Calu3 (cell line): Measurements from ENCODE around the gene MAN1A2. TPM values are rescaled to one million over a fixed set of nuclear protein-coding genes. Genes with fewer than 3 reads are reported as not detected.

Experiments
- BruUV-seq: library from RNA; stranded (reverse); fragments of 400-500 nt; replicated peaks from 2 replicates; lab custom pipeline; 2021; lab: Mats Ljungman, UMichigan
- CTCF ChIA-PET: fragments of 300-600 bp; sonication (Branson Sonifier 250); formaldehyde crosslinking; loops from one replicate; lab custom pipeline; 2022; ENCODE audit warnings: antibody characterized with exemption; lab: Charles Lee
- DNase-seq: peaks from one replicate; pipeline ENCODE4 v3.0.0; 2022
- H3K27ac Mint-ChIP-seq: one replicate; pipeline ENCODE4 v1.8.0; 2022; ENCODE audit warnings: mixed read lengths; ENCODE audit not compliant: unreplicated experiment
- H3K27me3 Mint-ChIP-seq: one replicate; pipeline ENCODE4 v1.8.0; 2022; ENCODE audit warnings: mixed read lengths; ENCODE audit not compliant: unreplicated experiment
- H3K36me3 Mint-ChIP-seq: one replicate; pipeline ENCODE4 v1.8.0; 2022; ENCODE audit warnings: mild to moderate bottlenecking, moderate library complexity, mixed read lengths; ENCODE audit not compliant: insufficient read depth, unreplicated experiment
- H3K4me1 Mint-ChIP-seq: one replicate; pipeline ENCODE4 v1.8.0; 2022; ENCODE audit warnings: mild to moderate bottlenecking, low read depth, mixed read lengths; ENCODE audit not compliant: unreplicated experiment
- H3K4me3 Mint-ChIP-seq: one replicate; pipeline ENCODE4 v1.8.0; 2022; ENCODE audit warnings: mild to moderate bottlenecking, low read depth, moderate library complexity, mixed read lengths; ENCODE audit not compliant: unreplicated experiment
- H3K9me3 Mint-ChIP-seq: one replicate; pipeline ENCODE4 v1.8.0; 2022; ENCODE audit warnings: low read depth, mixed read lengths; ENCODE audit not compliant: unreplicated experiment
- CTCF ChIP-seq: fragments of 200-600 bp; IDR thresholded peaks from one replicate; pipeline ENCODE4 v1.8.0; 2022; ENCODE audit warnings: antibody characterized with exemption; ENCODE audit not compliant: unreplicated experiment
- intact Hi-C: fragments of 100-400 bp; cut with micrococcal nuclease; formaldehyde crosslinking; loops from one replicate; pipeline ENCODE4 v1.10.0; 2022; ENCODE audit not compliant: unreplicated experiment
- total RNA-seq: library from RNA; stranded (reverse); gene quantifications from 2 replicates; pipeline ENCODE4 v1.2.3, GENCODE V29; 2022

Gene MAN1A2
- total RNA-seq, 1 experiment from 2014 or later = 28.2 TPM

- peak overlapping the region; percentile 93 for H3K27ac Mint-ChIP-seq
- peaks cover 6% of the 10 kb centered on the region for H3K9me3 Mint-ChIP-seq
- intact Hi-C loops = no loop called here
- no peaks in the 10 kb centered on the region for H3K36me3 Mint-ChIP-seq
- no peak for TF ChIP-seq CTCF
- H3K27me3 Mint-ChIP-seq = no peaks in the 10 kb centered on the region
- CTCF ChIA-PET = no interaction called here
- H3K4me1 Mint-ChIP-seq = peaks cover 8% of the 10 kb centered on the region
- peak overlapping the region; percentile 87 for H3K4me3 Mint-ChIP-seq
- no peak for DNase-seq
- no TSS peak for BruUV-seq
Measured at GRCh38 chr1:117359561-117360289, 7.5 kb upstream of the MAN1A2 start.

GRCh38 chr1:117362986-117363385, 4.3 kb upstream of the MAN1A2 start:
- no peak for TF ChIP-seq CTCF
- Mint-ChIP-seq H3K4me1 (peaks cover 8% of the 10 kb centered on the region), H3K4me3 (no peak overlapping the region), H3K9me3 (no peaks in the 10 kb centered on the region), H3K27ac (no peak overlapping the region), H3K27me3 (no peaks in the 10 kb centered on the region), H3K36me3 (peaks cover 22% of the 10 kb centered on the region)
- DNase-seq = no peak
- no TSS peak for BruUV-seq
- CTCF ChIA-PET = no interaction called here
- intact Hi-C loops = no loop called here

GRCh38 chr1:117363571-117364048, 3.6 kb upstream of the MAN1A2 start:
- BruUV-seq = no TSS peak
- DNase-seq = no peak
- intact Hi-C loops = no loop called here
- Mint-ChIP-seq H3K36me3 (peaks cover 29% of the 10 kb centered on the region), H3K9me3 (no peaks in the 10 kb centered on the region), H3K4me3 (no peak overlapping the region), H3K27ac (no peak overlapping the region), H3K4me1 (peaks cover 8% of the 10 kb centered on the region), H3K27me3 (no peaks in the 10 kb centered on the region)
- CTCF ChIA-PET = no interaction called here
- TF ChIP-seq CTCF = no peak

GRCh38 chr1:117364240-117364639, 3.0 kb upstream of the MAN1A2 start:
- H3K4me3 Mint-ChIP-seq = no peak overlapping the region
- H3K27me3 Mint-ChIP-seq = no peaks in the 10 kb centered on the region
- H3K4me1 Mint-ChIP-seq = peaks cover 8% of the 10 kb centered on the region
- H3K9me3 Mint-ChIP-seq = no peaks in the 10 kb centered on the region
- TF ChIP-seq CTCF = no peak
- CTCF ChIA-PET = no interaction called here
- no TSS peak for BruUV-seq
- no peak for DNase-seq
- no peak overlapping the region for H3K27ac Mint-ChIP-seq
- peaks cover 34% of the 10 kb centered on the region for H3K36me3 Mint-ChIP-seq
- intact Hi-C loops = no loop called here
